ENCODE data around the gene CEMIP2.

GRCh38 chr9:71642056-71642455 lies 126.3 kb downstream of the CEMIP2 start:
- TF ChIP-seq, protein P1, sequence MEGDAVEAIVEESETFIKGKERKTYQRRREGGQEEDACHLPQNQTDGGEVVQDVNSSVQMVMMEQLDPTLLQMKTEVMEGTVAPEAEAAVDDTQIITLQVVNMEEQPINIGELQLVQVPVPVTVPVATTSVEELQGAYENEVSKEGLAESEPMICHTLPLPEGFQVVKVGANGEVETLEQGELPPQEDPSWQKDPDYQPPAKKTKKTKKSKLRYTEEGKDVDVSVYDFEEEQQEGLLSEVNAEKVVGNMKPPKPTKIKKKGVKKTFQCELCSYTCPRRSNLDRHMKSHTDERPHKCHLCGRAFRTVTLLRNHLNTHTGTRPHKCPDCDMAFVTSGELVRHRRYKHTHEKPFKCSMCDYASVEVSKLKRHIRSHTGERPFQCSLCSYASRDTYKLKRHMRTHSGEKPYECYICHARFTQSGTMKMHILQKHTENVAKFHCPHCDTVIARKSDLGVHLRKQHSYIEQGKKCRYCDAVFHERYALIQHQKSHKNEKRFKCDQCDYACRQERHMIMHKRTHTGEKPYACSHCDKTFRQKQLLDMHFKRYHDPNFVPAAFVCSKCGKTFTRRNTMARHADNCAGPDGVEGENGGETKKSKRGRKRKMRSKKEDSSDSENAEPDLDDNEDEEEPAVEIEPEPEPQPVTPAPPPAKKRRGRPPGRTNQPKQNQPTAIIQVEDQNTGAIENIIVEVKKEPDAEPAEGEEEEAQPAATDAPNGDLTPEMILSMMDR (IDR thresholded peaks at IDR 0.05): no peak
- TF ChIP-seq GABPB1 (CRISPR knock-in tag; IDR thresholded peaks at IDR 0.05) (no peak), ZBTB43 (CRISPR knock-in tag; IDR thresholded peaks at IDR 0.05) (no peak), CBFB (CRISPR knock-in tag; IDR thresholded peaks at IDR 0.05; ENCODE audit: low read depth) (no peak), MAX (CRISPR knock-in tag; IDR thresholded peaks at IDR 0.05) (no peak), E2F4 (CRISPR knock-in tag; IDR thresholded peaks at IDR 0.05; ENCODE audit: borderline replicate concordance, low read depth) (no peak), NFYB (CRISPR knock-in tag; conservative IDR thresholded peaks at IDR 0.05; ENCODE audit: low read depth) (no peak)
- TF ChIP-seq, protein P2, sequence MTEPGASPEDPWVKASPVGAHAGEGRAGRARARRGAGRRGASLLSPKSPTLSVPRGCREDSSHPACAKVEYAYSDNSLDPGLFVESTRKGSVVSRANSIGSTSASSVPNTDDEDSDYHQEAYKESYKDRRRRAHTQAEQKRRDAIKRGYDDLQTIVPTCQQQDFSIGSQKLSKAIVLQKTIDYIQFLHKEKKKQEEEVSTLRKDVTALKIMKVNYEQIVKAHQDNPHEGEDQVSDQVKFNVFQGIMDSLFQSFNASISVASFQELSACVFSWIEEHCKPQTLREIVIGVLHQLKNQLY (CRISPR knock-in tag; IDR thresholded peaks at IDR 0.05): no peak
- TF ChIP-seq, protein P3, sequence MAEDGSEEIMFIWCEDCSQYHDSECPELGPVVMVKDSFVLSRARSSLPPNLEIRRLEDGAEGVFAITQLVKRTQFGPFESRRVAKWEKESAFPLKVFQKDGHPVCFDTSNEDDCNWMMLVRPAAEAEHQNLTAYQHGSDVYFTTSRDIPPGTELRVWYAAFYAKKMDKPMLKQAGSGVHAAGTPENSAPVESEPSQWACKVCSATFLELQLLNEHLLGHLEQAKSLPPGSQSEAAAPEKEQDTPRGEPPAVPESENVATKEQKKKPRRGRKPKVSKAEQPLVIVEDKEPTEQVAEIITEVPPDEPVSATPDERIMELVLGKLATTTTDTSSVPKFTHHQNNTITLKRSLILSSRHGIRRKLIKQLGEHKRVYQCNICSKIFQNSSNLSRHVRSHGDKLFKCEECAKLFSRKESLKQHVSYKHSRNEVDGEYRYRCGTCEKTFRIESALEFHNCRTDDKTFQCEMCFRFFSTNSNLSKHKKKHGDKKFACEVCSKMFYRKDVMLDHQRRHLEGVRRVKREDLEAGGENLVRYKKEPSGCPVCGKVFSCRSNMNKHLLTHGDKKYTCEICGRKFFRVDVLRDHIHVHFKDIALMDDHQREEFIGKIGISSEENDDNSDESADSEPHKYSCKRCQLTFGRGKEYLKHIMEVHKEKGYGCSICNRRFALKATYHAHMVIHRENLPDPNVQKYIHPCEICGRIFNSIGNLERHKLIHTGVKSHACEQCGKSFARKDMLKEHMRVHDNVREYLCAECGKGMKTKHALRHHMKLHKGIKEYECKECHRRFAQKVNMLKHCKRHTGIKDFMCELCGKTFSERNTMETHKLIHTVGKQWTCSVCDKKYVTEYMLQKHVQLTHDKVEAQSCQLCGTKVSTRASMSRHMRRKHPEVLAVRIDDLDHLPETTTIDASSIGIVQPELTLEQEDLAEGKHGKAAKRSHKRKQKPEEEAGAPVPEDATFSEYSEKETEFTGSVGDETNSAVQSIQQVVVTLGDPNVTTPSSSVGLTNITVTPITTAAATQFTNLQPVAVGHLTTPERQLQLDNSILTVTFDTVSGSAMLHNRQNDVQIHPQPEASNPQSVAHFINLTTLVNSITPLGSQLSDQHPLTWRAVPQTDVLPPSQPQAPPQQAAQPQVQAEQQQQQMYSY (CRISPR knock-in tag; IDR thresholded peaks at IDR 0.05): no peak
- TF ChIP-seq, protein P4, sequence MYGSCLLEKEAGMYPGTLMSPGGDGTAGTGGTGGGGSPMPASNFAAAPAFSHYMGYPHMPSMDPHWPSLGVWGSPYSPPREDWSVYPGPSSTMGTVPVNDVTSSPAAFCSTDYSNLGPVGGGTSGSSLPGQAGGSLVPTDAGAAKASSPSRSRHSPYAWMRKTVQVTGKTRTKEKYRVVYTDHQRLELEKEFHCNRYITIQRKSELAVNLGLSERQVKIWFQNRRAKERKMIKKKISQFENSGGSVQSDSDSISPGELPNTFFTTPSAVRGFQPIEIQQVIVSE (CRISPR knock-in tag; IDR thresholded peaks at IDR 0.05; ENCODE audit: borderline replicate concordance): no peak
- TF ChIP-seq, protein P5, sequence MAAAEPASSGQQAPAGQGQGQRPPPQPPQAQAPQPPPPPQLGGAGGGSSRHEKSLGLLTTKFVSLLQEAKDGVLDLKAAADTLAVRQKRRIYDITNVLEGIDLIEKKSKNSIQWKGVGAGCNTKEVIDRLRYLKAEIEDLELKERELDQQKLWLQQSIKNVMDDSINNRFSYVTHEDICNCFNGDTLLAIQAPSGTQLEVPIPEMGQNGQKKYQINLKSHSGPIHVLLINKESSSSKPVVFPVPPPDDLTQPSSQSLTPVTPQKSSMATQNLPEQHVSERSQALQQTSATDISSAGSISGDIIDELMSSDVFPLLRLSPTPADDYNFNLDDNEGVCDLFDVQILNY (CRISPR knock-in tag; IDR thresholded peaks at IDR 0.05): no peak
